GM21717 (cell line): ENCODE results near the gene TSGA10.

Source experiments
- ATAC-seq: cut with Tn5 transposase; IDR thresholded peaks from one replicate; pipeline ENCODE4 v1.9.1; 2021; ENCODE audit warnings: mild to moderate bottlenecking, moderate library complexity; ENCODE audit not compliant: unreplicated experiment

The TSGA10 gene

DNA sequence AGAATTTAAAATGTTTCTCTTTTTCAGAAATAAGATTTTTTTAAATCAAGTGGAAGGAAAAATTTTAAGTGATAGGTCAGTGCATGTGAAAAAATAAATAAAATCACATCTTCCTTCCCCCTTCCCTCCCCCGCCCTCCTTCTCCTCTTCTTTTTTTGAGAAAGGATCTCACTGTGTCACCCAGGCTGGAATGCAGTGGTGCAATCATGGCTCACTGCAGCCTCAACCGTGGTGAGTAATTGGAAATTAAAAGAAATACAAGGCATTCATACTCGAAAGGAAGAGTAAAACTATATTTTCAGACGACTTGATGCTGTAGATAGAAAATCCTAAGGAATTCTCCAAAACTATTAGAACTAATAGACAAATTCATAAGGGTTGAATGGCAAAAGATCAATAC, 201.8 kb downstream of the TSGA10 start:
- no peak for ATAC-seq

DNA sequence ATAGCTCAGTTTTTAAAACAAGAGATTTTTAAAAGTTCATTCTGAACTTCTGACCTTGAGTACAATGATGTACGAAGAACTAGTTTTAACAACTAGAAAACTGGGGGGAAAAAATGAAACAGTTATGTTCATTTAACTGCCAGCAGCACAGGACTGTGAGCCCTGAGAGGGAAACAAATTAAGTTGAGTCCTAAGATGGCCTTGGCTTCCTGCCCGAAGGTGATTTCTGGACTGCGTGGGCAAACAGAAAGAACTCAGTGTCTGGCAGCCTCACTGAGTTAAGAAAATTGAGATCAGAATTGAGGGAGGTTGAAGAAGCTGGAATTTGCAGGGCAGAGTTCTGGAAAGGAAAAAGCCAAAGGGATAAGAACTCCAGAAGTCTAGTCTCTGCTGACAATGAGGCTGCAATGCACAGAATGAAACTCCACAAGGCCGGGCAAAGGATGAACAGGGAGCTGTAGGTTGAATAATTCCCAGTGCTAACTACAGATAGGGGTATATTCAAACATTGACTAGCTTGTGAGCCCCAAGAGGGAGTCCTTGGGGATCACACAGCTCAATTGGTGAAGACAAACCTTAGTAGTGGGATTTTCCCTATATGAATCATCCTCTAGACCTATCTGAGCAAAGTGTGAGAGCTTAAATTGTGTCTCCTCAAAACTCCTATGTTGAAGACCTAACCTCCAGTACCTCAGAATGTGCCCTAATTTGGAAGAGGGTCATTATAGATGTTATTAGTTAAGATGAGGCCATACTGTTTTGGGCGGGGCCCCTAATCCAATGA, 205.6 kb downstream of the TSGA10 start:
- no peak for ATAC-seq

- no peak for ATAC-seq
Observed at GRCh38 chr2:98947554-98947953, 207.2 kb downstream of the TSGA10 start.
